Peyer's patch (tissue), 4 donors: ENCODE data around the gene PLCXD1. TPM values are rescaled to one million over a fixed set of nuclear protein-coding genes. Genes with fewer than 3 reads are reported as not detected.
A peak's percentile ranks its signal among the peaks of the same experiment; 100 is the strongest.
"Not testable (repeated sequence)": the region's sequence is repeated elsewhere in the genome, so short reads cannot be mapped to it uniquely, and the experiment has no call there.

ENCODE experiments used
- DNase-seq, 3 donors: peaks; one replicate each; pipeline ENCODE4 v3.0.0-alpha.2; 2017 to 2019
- H3K27ac ChIP-seq, 4 donors: fragments of 200-600 bp; sonication (generic); one replicate each; pipeline ENCODE4 v1.5.1; 2016 to 2019
- H3K27me3 ChIP-seq, 2 donors: fragments of 200-600 bp; sonication (generic); one replicate each; pipeline ENCODE4 v1.5.1; 2019
- H3K36me3 ChIP-seq, 3 donors: fragments of 200-600 bp; sonication (generic); one replicate each; pipeline ENCODE4 v1.5.1; 2016 to 2019
- H3K4me1 ChIP-seq, 4 donors: fragments of 200-600 bp; sonication (generic); one replicate each; pipeline ENCODE4 v1.5.1; 2016 to 2019
- H3K4me3 ChIP-seq, 4 donors: fragments of 200-600 bp; sonication (generic); 1 replicate in 3 of 4; 2 replicates in 1 of 4; pipeline ENCODE4 v1.5.1; 2016 to 2019; ENCODE audit warnings: mild to moderate bottlenecking in 1 of 4
- H3K9me3 ChIP-seq, 4 donors: fragments of 200-600 bp; sonication (generic); one replicate each; pipeline ENCODE4 v1.5.1; 2016 to 2019; ENCODE audit warnings: mild to moderate bottlenecking in 1 of 4
- CTCF ChIP-seq, 6 experiments: fragments of 450-650 bp in 4 of 6; fragments of 200-600 bp in 2 of 6; sonication (generic) in 1 of 6; IDR thresholded peaks; one replicate each; pipeline ENCODE4 v1.5.1; 2017 to 2019; ENCODE audit warnings: antibody characterized with exemption in 6 of 6, mild to moderate bottlenecking in 3 of 6, moderate library complexity in 1 of 6
- POLR2A ChIP-seq, 2 donors: fragments of 450-650 bp; IDR thresholded peaks; one replicate each; pipeline ENCODE4 v1.5.1; 2017; ENCODE audit warnings: antibody characterized with exemption in 2 of 2, mild to moderate bottlenecking in 2 of 2, moderate library complexity in 2 of 2
- total RNA-seq, 4 donors: library from RNA; depleted of rRNA; stranded (reverse); fragments of >200 nt; gene quantifications; one replicate each; pipeline ENCODE4 v1.1.0, GENCODE V29; 2016

The PLCXD1 gene
- total RNA-seq, 4 donors from 2014 or later: 12.7 to 73.4 (median 18.9) TPM

- H3K4me3 ChIP-seq: no peak overlapping the region
- no peak overlapping the region for H3K27ac ChIP-seq
- H3K9me3 ChIP-seq: no peaks in the 10 kb centered on the region
- no peak for DNase-seq
- H3K27me3 ChIP-seq: peaks cover 0 to 4% of the 10 kb centered on the region in 2 donors
- no peak for TF ChIP-seq POLR2A (IDR thresholded peaks at IDR 0.05)
- TF ChIP-seq CTCF (IDR thresholded peaks at IDR 0.05): no peak
- H3K4me1 ChIP-seq: peaks cover 0 to 10% (median 4%) of the 10 kb centered on the region in 4 donors
- peaks cover 0 to 3% (median 0%) of the 10 kb centered on the region in 3 donors for H3K36me3 ChIP-seq
Measured at GRCh38 chrX:329291-329910, 48.2 kb downstream of the PLCXD1 start.

- not testable (repeated sequence) for DNase-seq, H3K36me3 ChIP-seq, H3K27me3 ChIP-seq, H3K4me3 ChIP-seq, H3K9me3 ChIP-seq, H3K27ac ChIP-seq
- peaks cover 0 to 10% (median 4%) of the 10 kb centered on the region in 4 donors for H3K4me1 ChIP-seq
Measured at GRCh38 chrX:330141-330725, 49.1 kb downstream of the PLCXD1 start.

- Histone ChIP-seq H3K27me3 (peaks cover 0 to 4% of the 10 kb centered on the region in 2 donors), H3K27ac (no peak overlapping the region), H3K4me3 (peak overlapping the region in 1 of 4 donors; percentile 13), H3K36me3 (peaks cover 0 to 3% (median 0%) of the 10 kb centered on the region in 3 donors), H3K4me1 (peaks cover 0 to 10% (median 4%) of the 10 kb centered on the region in 4 donors), H3K9me3 (no peaks in the 10 kb centered on the region)
- TF ChIP-seq CTCF (IDR thresholded peaks at IDR 0.05) (no peak), POLR2A (IDR thresholded peaks at IDR 0.05) (no peak)
- DNase-seq: no peak
Measured at GRCh38 chrX:330726-331150, 49.6 kb downstream of the PLCXD1 start.

- TF ChIP-seq POLR2A (IDR thresholded peaks at IDR 0.05): no peak
- TF ChIP-seq CTCF (IDR thresholded peaks at IDR 0.05): no peak
- H3K27me3 ChIP-seq: peaks cover 0 to 4% of the 10 kb centered on the region in 2 donors
- no peak for DNase-seq
- peaks cover 0 to 3% (median 0%) of the 10 kb centered on the region in 3 donors for H3K36me3 ChIP-seq
- H3K4me3 ChIP-seq: peak overlapping the region in 2 of 4 donors; percentile 12 to 13
- no peak overlapping the region for H3K27ac ChIP-seq
- peaks cover 0 to 10% (median 4%) of the 10 kb centered on the region in 4 donors for H3K4me1 ChIP-seq
- no peaks in the 10 kb centered on the region for H3K9me3 ChIP-seq
Measured at GRCh38 chrX:331151-331824, 50.1 kb downstream of the PLCXD1 start.

GRCh38 chrX:331825-332495 is 50.8 kb downstream of the PLCXD1 start:
- peak overlapping the region in 2 of 4 donors; percentile 12 to 13 for H3K4me3 ChIP-seq
- no peak for TF ChIP-seq CTCF (IDR thresholded peaks at IDR 0.05)
- no peak for TF ChIP-seq POLR2A (IDR thresholded peaks at IDR 0.05)
- no peak overlapping the region for H3K27ac ChIP-seq
- no peak for DNase-seq
- peaks cover 0 to 4% of the 10 kb centered on the region in 2 donors for H3K27me3 ChIP-seq
- peaks cover 0 to 10% (median 4%) of the 10 kb centered on the region in 4 donors for H3K4me1 ChIP-seq
- peaks cover 0 to 3% (median 0%) of the 10 kb centered on the region in 3 donors for H3K36me3 ChIP-seq
- H3K9me3 ChIP-seq: no peaks in the 10 kb centered on the region
